NCI-H146 treated with DMSO at 0.1 percent for 48 hours (cell line): ENCODE data around the gene SLC25A13.
"Not testable (repeated sequence)": the region's sequence is repeated elsewhere in the genome, so short reads cannot be mapped to it uniquely, and the experiment has no call there.

Source experiments
- DNase-seq: peaks from one replicate; lab custom pipeline; 2025; ENCODE audit not compliant: unreplicated experiment; lab: John Stamatoyannopoulos, UW

The SLC25A13 gene, protein sequence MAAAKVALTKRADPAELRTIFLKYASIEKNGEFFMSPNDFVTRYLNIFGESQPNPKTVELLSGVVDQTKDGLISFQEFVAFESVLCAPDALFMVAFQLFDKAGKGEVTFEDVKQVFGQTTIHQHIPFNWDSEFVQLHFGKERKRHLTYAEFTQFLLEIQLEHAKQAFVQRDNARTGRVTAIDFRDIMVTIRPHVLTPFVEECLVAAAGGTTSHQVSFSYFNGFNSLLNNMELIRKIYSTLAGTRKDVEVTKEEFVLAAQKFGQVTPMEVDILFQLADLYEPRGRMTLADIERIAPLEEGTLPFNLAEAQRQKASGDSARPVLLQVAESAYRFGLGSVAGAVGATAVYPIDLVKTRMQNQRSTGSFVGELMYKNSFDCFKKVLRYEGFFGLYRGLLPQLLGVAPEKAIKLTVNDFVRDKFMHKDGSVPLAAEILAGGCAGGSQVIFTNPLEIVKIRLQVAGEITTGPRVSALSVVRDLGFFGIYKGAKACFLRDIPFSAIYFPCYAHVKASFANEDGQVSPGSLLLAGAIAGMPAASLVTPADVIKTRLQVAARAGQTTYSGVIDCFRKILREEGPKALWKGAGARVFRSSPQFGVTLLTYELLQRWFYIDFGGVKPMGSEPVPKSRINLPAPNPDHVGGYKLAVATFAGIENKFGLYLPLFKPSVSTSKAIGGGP

DNA sequence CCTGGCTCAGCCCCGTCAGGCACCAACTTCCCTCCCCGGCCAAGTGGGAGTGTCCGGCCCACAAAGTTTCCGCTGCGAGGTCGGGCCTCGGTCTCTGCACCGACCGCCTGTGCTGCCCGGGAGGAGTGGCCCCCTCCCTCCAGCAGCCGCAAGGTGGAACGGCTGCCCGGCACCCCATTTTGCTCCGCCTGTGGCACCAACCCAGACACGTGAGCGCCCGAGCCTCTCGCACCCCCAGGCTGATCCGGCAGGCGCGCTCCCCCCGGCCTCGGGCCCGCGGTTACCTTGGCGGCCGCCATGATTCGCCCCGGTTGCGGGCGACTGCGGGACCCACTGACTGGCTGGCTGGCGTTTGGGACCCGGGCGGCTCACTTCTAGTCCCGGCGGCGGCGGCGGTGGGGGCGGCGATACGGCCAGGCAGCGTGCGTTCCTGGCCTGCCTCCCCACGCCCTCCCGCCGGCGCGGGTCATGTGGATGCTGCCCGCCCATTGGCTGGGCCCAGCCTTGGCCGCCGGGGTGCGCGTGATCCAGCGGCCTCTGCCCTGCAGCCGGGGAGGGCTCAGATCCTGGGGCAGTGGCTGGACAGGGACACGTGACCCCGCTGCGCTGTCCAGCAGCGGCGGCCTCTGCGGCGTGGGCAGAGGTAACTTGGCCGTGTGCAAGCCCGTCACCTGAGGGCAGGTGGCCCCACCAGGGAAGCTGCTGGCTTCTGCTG lies at the start of gene SLC25A13:
TSS of gene SLC25A13 (minus strand) at position 441 of the 715 bp plus-strand sequence. CDS start at position 299, 142 bp downstream.
- peak; percentile 90 for DNase-seq

GRCh38 chr7:96365916-96366315 lies 44.0 kb upstream of the SLC25A13 start:
- not testable (repeated sequence) for DNase-seq

DNA sequence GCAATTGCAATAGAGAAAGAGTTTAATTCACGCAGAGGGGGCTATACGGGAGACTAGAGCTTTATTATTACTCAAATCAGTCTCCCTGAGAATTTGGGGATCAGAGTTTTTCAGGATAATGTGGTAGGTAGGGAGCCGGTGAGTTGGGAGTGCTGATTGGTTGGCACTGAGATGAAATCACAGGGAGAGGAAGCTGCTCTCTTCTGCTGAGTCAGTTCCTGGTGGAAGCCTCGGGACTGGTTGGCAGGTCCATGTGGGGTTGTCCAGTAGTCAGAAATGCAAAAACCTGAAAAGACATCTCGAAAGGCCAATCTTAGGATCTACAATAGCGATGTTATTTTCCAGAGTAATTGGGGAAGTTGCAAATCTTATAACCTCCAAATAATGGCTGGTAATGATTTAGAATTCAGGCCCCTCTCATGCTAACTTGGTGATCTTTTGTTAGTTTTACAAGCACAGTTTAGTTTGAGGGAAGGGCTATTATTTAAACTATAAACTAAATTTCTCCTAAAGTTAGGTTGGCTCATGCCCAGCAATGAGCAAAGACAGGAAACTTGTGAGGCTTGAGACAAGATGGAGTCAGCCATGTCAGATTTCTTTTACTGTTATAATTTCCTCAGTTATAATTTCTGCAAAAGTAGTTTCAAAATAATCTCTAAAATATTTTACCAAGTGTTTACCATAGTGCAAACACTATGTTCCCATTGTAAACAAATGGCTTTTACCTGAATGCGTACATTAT lies 39.4 kb upstream of the SLC25A13 start:
- DNase-seq: no peak

DNA sequence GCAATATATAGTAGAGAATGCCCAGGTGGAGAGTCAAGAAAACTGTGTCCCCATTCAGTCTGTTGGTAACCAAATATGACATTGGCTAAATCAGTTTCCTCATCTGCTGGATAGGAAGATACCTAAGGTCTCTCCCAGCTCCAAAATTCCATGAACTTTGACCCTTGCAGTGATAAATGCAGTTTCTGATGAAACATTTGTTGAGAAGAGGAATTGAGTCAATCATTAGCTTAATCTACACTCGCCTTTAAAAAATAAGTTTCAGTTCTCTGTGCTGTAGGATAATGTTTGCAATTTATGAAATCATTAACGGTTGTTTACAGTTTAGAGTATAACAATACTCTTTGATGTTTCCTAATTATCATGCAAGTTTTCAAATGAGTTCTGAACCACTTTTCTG lies 38.0 kb upstream of the SLC25A13 start:
- no peak for DNase-seq

GRCh38 chr7:96358236-96358971 lies 36.5 kb upstream of the SLC25A13 start:
- DNase-seq: not testable (repeated sequence)

DNA sequence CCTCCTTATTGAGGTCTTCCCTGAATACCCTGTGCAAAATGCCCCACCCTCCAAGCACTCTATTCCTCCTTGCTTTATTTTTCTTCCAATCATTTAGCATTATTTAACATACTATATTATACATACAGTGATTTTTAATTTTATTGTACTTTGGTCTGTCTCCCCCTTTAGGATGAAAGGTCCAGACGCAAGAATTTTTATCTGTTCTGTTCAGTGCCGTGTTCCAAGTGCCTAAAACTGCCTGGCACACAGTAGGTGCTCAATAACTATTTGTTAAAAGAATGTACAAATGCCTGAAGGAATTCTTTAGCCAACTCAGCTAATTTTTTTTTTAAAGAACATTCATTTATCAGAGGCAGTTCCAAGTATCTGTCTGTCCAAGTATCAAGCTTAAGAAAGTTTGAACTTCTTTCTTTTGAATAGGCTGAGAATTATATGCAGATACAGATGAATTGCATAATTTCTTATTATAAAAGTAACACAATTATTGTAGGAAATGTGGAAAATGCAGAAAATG lies 34.1 kb upstream of the SLC25A13 start:
- DNase-seq: no peak

- no peak for DNase-seq
Observed at GRCh38 chr7:96354881-96355280, 33.0 kb upstream of the SLC25A13 start.

DNA sequence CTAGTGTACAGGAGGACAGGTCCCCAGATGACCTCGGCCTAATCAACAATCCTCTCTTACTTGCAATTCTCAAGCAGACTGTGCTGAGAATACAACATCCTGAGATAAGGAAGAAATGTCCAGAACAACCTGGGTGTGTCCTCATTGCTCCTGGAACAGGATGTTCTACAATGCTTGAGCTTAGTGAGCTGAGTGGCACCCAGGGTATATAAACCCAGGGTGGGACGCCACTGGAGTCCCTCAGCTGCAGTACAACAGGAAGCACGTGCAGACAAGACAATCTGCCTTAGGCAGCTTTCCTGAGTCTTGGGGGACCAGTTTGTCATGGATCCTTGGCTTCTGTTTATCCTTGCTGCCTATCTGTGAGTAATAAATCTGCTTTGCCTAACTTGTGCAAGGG lies 27.7 kb upstream of the SLC25A13 start:
- no peak for DNase-seq

DNA sequence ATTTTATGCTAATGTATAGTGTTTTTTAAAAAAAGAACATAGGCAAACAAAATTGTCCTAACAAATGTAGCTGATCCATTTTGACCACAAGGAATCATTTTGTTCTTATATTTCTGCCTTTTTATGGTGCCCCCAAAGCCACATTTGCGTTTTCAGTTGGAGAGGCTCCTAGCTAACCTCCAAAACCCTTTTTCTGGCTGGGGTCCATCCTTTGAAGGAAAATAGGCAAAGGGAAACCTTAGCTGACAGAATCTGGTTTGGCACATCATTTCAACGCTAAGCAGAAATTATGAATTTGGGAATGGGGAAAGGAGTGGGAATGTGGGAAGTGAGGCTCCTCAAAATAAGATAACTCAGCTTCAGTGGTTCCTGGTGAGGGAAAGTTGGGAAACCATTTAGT lies 25.6 kb upstream of the SLC25A13 start:
- no peak for DNase-seq

DNA sequence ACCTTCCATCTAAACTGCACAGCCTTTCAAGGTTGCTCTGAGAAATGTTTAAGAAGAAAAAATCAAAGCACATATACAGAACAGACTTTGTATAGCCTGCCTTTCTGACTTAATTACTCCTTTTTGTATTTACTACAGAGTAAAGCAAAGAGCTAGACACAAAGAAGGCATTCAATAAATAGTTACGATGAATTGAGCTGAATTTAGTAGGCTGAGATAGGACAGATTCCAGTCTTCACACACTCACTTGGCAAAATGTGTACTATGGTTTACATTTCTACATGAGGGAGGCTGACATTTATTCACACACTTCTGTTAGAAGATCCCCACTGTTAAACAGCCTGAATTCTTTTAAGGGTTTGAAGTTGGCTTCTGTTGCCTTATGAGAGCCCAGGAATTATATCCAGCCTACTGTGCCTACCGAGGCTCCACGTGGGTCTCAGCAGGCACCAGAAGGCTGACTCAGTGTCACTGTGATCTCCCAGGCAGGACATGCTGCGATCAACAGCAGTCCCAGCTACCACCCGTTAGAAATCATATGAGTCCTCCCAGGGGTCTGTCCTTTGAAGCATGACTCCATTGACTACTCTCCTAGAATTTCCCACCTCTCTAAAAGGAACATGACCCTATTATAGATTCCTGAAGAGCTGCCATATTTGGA lies 24.5 kb upstream of the SLC25A13 start:
- DNase-seq: no peak

- no peak for DNase-seq
Observed at GRCh38 chr7:96344236-96344635, 22.3 kb upstream of the SLC25A13 start.

DNA sequence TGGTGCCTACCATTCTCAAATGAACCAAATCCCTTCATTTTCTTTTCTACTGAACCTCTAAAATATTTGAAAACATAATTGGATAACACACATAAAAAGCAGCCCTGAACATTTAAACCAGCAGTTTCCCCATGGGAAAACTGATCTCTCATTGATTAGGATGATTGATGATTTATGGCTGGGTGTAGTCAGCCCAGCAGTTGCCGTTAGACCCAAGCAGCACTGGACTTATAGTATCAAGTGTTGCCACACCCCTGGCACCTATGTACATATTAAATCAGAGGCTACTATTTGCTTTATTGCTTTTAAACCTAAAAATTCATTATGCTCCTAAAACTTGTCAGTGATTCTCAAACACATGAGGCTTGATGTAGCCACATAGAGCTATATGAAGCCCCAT lies 20.2 kb upstream of the SLC25A13 start:
- DNase-seq: no peak

DNA sequence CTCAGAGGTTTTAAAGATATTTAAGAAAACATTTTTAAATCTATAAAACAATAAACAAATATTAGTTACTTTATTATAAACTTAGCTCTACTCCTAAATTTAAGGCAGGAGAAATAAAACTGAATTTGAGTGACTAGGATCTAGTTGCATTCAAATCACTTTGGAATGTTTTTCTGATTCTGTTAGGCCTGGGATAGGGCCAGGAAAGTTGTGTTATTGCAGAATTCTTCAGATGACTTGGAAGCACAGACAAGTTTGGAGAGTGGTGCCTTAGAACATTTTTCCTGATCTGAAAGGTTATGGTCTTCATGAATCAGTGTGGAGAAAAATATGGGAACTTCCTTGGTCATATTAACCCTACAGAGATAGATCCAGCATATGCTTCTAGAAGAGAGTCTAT lies 15.6 kb upstream of the SLC25A13 start:
- no peak for DNase-seq

DNA sequence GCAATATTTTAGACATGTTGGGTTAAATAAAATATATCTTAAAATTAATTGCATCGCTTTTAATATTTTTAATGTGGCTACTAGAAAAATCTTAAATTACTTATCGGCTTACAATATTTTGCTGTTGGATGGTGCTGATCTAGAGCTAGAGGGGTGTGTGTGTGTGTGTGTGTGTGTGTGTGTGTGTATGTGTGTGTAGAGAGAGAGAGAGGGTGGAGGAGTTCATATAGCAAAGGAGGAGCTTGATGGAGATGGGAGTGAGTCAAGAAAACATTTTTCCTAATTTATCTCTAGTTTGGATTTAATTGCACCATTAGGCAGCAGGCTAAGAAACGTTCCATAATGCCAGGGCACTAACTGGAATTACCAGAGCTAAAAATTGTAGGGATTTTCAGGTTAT lies 10.4 kb upstream of the SLC25A13 start:
- DNase-seq: no peak

GRCh38 chr7:96331775-96332174 lies 9.9 kb upstream of the SLC25A13 start:
- no peak for DNase-seq

GRCh38 chr7:96331233-96331632 lies 9.3 kb upstream of the SLC25A13 start:
- peak; percentile 16 for DNase-seq

DNA sequence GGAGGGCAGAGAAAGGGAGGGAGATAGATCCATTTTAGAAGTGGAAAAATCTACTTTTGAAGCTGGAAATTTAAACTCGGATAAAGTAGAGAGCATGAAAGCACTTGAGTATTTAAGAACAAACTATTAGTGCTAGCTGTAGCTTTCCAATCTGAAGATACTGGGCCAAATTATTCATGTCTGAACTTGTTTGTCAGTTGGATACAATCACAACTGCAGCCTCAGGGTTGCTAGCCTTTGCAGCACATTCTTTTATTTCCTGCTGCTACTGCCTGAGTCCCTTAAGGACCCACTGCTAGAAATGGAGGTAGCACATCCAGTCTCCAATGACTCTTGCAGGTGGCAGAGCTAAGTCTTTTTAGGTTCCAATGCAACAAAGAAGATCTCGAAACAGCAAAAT lies 8.3 kb upstream of the SLC25A13 start:
- no peak for DNase-seq

GRCh38 chr7:96329241-96329640 lies 7.3 kb upstream of the SLC25A13 start:
- no peak for DNase-seq

DNA sequence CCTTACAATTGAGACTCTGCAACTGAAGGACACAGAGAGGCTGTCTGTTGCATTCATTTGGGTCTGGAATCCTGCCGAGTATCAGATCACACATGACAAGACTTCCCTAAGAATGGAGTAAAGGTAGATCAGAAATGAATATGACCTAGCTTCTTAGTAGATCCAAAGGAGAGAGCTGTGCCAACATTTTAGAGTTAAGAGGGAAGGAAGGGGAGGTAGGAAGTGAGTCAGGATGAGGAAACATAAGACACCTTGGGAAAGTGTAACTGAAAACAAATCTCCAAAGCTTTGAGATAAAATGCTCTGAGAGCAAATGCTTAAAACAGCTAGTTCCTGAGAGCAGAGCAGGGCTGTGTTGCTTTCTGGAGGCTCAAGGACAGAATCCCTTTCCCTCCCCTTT lies 6.1 kb upstream of the SLC25A13 start:
- no peak for DNase-seq

DNA sequence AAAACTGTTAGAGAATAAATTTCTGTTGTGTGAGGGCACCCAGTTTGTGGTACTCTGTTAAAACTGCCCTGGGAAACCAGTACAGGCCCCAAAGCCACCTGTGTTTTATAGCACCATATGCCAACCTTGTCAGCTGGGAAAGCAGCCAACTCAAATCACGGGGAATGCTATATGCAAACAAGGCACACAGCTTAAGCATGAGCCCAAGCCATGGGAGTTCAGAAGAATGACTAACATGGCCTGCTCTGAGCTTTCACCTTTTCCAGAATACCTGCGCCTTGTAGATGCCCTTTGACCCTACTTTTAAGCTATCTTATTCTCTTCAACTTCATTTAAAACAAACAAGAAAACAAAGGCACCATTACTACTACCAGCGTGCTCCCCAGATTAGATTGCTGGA lies 5.5 kb upstream of the SLC25A13 start:
- no peak for DNase-seq
